ENCODE data around the gene SNORC. TPM values are rescaled to one million over a fixed set of nuclear protein-coding genes. Genes with fewer than 3 reads are reported as not detected.

The SNORC gene
- total RNA-seq, 2 experiments from 2014 or later: 2.1 to 2.4 TPM

- Mint-ChIP-seq H3K9me3 (no peaks in the 10 kb centered on the region), H3K27ac (no peak overlapping the region), H3K36me3 (ENCODE audit: low read depth) (peaks cover 29% of the 10 kb centered on the region), H3K27me3 (no peaks in the 10 kb centered on the region), H3K4me3 (no peak overlapping the region), H3K4me1 (ENCODE audit: low read depth) (peaks cover 3% of the 10 kb centered on the region)
- DNase-seq (no peak), ATAC-seq (no peak)
- TF ChIP-seq CTCF (IDR thresholded peaks at IDR 0.05): no peak
- ChIA-PET CTCF (no interaction called here), POLR2A (interaction anchor here (0.5 kb wide), 1 partner anchor 43 kb away, joined by 3 read pairs; no protein-coding TSS in a partner anchor)
- intact Hi-C loops (cut with micrococcal nuclease): loop anchor here (10.0 kb wide), 1 partner anchor 198 kb away; no protein-coding TSS in a partner anchor
These were observed 12.9 kb upstream of the SNORC start for GRCh38 chr2:232857158-232857563.

- intact Hi-C loops (cut with micrococcal nuclease): loop anchor here (10.0 kb wide), 1 partner anchor 195 kb away; no protein-coding TSS in a partner anchor
- Mint-ChIP-seq H3K27me3 (no peaks in the 10 kb centered on the region), H3K4me1 (ENCODE audit: low read depth) (no peaks in the 10 kb centered on the region), H3K9me3 (no peaks in the 10 kb centered on the region), H3K4me3 (no peak overlapping the region), H3K36me3 (ENCODE audit: low read depth) (peaks cover 22% of the 10 kb centered on the region), H3K27ac (peak overlapping the region; percentile 15)
- ChIA-PET POLR2A (no interaction called here), CTCF (interaction anchor here (0.7 to 1.2 kb wide), 3 partner anchors 10 to 195 kb away, joined by 3 to 4 read pairs (median 3); no protein-coding TSS in a partner anchor)
- ATAC-seq (no peak), DNase-seq (no peak)
- TF ChIP-seq CTCF (IDR thresholded peaks at IDR 0.05): no peak
These were observed 10.6 kb upstream of the SNORC start for GRCh38 chr2:232859385-232859916.

- no peaks in the 10 kb centered on the region for H3K9me3 Mint-ChIP-seq
- no peaks in the 10 kb centered on the region for H3K4me1 Mint-ChIP-seq (ENCODE audit: low read depth)
- no peaks in the 10 kb centered on the region for H3K27me3 Mint-ChIP-seq
- ATAC-seq (no peak), DNase-seq (no peak)
- POLR2A ChIA-PET: no interaction called here
- TF ChIP-seq CTCF (IDR thresholded peaks at IDR 0.05): no peak
- H3K27ac Mint-ChIP-seq: no peak overlapping the region
- H3K36me3 Mint-ChIP-seq (ENCODE audit: low read depth): peaks cover 22% of the 10 kb centered on the region
- intact Hi-C loops (cut with micrococcal nuclease): no loop called here
- CTCF ChIA-PET: interaction anchor here (1.4 kb wide), 1 partner anchor 8 kb away, joined by 4 read pairs; no protein-coding TSS in a partner anchor
- H3K4me3 Mint-ChIP-seq: no peak overlapping the region
These were observed 9.3 kb upstream of the SNORC start for GRCh38 chr2:232860593-232861241.

GRCh38 chr2:232861353-232861752 lies 8.7 kb upstream of the SNORC start:
- DNase-seq: no peak
- no peaks in the 10 kb centered on the region for H3K27me3 Mint-ChIP-seq
- ChIA-PET CTCF (interaction anchor here (1.2 to 1.4 kb wide), 2 partner anchors 9 to 19 kb away, joined by 3 to 4 read pairs; no protein-coding TSS in a partner anchor), POLR2A (no interaction called here)
- no peak overlapping the region for H3K27ac Mint-ChIP-seq
- peaks cover 21% of the 10 kb centered on the region for H3K36me3 Mint-ChIP-seq (ENCODE audit: low read depth)
- no peaks in the 10 kb centered on the region for H3K4me1 Mint-ChIP-seq (ENCODE audit: low read depth)
- intact Hi-C loops (cut with micrococcal nuclease): no loop called here
- no peaks in the 10 kb centered on the region for H3K9me3 Mint-ChIP-seq
- ATAC-seq: no peak
- TF ChIP-seq CTCF (IDR thresholded peaks at IDR 0.05): no peak
- no peak overlapping the region for H3K4me3 Mint-ChIP-seq

GRCh38 chr2:232863996-232864395 lies 6.1 kb upstream of the SNORC start:
- no peak overlapping the region for H3K4me3 Mint-ChIP-seq
- intact Hi-C loops (cut with micrococcal nuclease): no loop called here

More at GRCh38 chr2:232863996-232864395, 6.1 kb upstream of the SNORC start:
- TF ChIP-seq CTCF (IDR thresholded peaks at IDR 0.05): no peak
- ATAC-seq (no peak), DNase-seq (no peak)
- CTCF ChIA-PET: no interaction called here
- POLR2A ChIA-PET: no interaction called here
- no peak overlapping the region for H3K27ac Mint-ChIP-seq
- H3K9me3 Mint-ChIP-seq: no peaks in the 10 kb centered on the region
- H3K4me1 Mint-ChIP-seq (ENCODE audit: low read depth): peaks cover under 1% of the 10 kb centered on the region
- H3K27me3 Mint-ChIP-seq: no peaks in the 10 kb centered on the region
- peaks cover 9% of the 10 kb centered on the region for H3K36me3 Mint-ChIP-seq (ENCODE audit: low read depth)

Data from activated CD8-positive, alpha-beta T cell treated with anti-CD3 and anti-CD28 coated beads for 36 hours (primary cell).